ENCODE results near the gene NMUR1.

NMUR1 gene

DNA sequence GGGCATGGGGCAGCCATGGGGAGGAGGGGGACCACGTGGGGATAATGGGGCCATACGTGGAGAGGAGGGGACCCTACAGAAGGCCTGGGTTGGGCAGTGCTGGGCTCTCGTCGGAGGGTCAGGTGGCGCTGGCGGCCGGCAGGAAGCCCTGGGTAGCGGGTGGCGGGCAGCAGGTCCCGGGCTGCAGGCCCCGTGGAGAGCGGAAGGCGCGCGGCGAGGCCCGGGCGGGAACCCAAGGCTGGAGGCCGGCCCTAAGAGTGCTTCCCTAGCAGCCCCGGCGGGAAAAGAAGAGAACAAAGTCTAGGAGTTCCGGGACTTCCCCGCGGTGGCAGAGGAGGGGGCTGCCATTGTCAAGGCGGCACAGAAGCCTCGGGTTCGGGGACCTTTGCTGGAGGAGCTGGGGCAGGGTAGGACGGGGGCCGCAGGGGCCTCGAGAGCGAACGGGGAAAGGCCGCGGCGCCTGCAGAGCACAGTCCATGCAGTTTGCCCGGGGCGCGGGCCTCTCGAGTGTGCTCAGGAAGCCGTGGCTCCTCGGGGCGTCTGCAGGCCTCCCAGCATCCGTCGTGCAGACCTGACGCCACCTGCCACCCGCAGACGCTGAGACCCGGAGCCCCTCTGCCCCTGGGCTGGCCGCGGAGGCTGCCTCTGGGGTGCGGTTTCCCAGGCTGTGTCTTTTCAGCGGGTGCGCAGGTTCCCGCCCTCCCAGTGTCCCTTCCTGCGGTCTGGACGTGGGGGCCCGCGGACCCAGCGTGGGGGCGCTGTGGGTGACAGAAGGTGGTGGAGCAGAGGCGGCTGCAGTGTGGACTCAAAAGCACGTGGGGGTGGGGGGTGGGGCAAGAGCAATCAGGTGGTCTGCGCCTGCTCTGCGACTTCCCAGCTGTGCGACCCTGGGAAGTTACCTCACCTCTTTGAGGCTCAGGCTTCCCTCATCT, 46.6 kb downstream of the NMUR1 start:
- no peak for DNase-seq (ENCODE audit: low read depth)

DNA sequence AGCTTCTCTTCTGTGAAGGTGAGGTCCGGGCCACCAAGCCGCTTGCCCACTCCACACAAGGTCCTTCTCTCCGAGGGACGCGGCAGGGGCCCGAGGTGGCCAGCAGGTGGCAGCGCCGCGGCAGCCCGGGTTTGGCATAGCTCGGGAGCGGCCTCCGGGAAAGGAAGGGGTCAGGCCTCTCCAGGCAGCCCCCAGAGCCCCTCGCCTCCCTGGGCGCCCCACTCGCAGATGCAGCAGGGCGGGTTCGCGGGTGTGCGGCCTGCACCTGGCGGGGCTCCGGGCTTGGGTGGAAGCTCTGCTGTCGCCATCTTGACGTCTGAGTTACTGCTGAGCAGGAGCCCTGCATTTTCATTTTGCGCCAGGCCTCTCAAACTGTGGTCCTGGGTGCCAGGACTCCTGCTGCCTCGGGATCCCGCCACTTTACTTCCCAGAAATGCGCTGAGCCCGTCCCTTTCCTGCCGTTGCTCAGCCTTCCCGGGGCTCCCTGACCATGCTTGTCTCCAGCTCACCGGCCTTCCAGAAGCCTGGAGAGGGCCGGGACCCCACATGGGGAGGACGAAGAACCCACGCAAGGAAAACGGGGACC, 47.3 kb downstream of the NMUR1 start:
- peak; percentile 35 for DNase-seq (ENCODE audit: low read depth)

DNA sequence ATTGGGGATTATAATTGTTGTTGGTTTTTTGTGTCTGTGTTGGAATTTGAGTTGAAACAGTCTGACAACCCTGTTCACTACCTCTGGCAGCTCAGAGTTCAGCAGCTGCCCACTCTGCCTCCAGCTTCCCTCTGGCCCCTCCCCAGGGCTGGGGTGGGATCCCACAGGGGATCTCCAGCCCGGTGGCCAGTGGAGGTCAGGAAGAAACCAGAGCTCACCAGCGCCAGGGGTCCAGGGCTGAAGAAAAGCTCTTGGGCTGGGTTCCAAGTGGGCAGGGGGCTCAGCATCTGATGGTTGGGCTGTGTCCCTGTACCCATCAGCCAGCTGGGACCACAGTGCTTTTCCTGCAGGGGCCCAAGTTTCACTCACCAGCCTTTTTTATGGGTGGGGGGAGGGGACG, 49.5 kb downstream of the NMUR1 start:
- no peak for DNase-seq (ENCODE audit: low read depth)

DNA sequence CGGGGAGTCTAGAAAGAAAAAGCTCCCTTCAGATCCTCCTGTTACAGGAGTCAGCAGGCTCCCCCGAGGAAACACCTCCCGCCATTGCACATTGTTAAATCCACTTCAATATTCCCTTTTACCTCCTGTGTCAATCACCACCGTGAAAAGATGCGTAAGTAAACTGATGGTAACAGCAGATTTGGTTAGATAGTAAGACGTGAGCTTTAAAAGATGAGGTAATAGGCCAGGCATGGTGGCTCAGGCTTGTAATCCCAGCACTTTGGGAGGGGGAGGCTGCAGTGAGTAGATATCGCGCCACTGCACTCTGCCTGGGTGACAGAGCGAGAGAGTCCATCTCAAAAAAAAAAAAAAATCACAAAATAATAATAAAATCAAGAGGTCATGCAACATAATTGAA, 50.8 kb downstream of the NMUR1 start:
- DNase-seq (ENCODE audit: low read depth) = no peak

DNA sequence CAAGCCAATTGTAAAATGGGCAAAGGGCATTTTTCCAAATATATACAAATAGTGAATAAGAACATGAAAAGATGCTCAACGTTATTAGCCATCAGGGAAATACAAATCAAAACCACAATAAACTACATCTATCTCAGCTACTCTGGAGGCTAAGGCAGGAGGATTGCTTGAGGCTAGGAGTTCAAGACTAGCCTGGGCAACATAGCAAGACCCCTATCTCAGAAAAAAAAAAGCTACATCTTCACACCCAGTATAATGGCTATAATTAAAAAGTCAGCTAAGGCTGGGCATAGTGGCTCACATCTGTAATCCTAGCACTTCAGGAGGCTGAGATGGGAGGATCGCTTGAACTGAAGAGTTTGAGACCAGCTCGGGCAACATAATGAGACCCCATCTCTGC, 53.3 kb downstream of the NMUR1 start:
- DNase-seq (ENCODE audit: low read depth) = no peak

DNA sequence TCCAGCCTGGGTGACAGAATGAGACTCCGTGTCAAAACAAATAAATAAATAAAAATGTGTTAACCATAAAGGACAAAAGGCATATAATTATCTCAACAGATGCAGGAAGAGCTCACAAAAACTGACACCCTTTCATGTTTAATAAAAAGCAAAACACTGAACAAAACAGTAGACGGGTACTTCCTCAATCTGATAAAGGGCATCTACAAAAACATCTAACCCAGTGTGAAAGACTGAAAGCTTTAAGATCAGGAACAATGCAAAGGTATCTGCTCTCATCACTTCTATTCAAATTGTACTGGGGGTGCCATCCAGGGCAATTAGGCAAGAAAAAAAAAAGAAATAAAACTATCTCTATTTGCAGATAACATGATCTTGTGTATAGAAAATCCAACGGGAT, 54.3 kb downstream of the NMUR1 start:
- DNase-seq (ENCODE audit: low read depth) = no peak
